ENCODE results near the gene NFATC2.

GRCh38 chr20:51380401-51381385 is 161.8 kb downstream of the NFATC2 start:
- TF ChIP-seq SP4 (IDR thresholded peaks at IDR 0.05; ENCODE audit: low read length) (no peak), CTCF (IDR thresholded peaks at IDR 0.05; ENCODE audit: control extremely low read depth in 1 of 3, insufficient read depth in 1 of 3, low read depth in 1 of 3, low read length in 3 of 3) (no peak), TAF1 (IDR thresholded peaks at IDR 0.05; ENCODE audit: low read depth, low read length) (no peak), FOSL1 (IDR thresholded peaks at IDR 0.05; ENCODE audit: insufficient read depth, low read depth, low read length) (no peak), POLR2A (IDR thresholded peaks at IDR 0.05; ENCODE audit: control extremely low read depth in 1 of 2, low read depth in 2 of 2, low read length in 2 of 2) (no peak), RFX5 (IDR thresholded peaks at IDR 0.05; ENCODE audit: borderline replicate concordance, low read depth, low read length) (no peak), CHD1 (IDR thresholded peaks at IDR 0.05; ENCODE audit: low read depth, low read length) (no peak), RAD21 (IDR thresholded peaks at IDR 0.05 in 1 of 2, conservative IDR thresholded peaks at IDR 0.05 in 1 of 2; ENCODE audit: low read depth in 2 of 2, low read length in 2 of 2) (no peak), RXRA (IDR thresholded peaks at IDR 0.05; ENCODE audit: insufficient read depth, low read depth, low read length) (no peak), POLR2AphosphoS5 (IDR thresholded peaks at IDR 0.05; ENCODE audit: low read depth, low read length) (no peak), CREB1 (IDR thresholded peaks at IDR 0.05) (no peak), SP2 (IDR thresholded peaks at IDR 0.05; ENCODE audit: low read length) (no peak)
